PC-3 (cell line): ENCODE measurements around the gene TUT1.

ENCODE experiments used
- EZH2 ChIP-seq: fragments of 300-600 bp; sonication (generic); IDR thresholded peaks from one replicate; pipeline ENCODE4 v1.6.1; 2017; ENCODE audit warnings: antibody characterized with exemption, mild to moderate bottlenecking, low read length; ENCODE audit not compliant: unreplicated experiment
- TF ChIP-seq, protein P1 (sequence below): fragments of 300-600 bp; sonication (generic); conservative IDR thresholded peaks from 2 replicates; pipeline ENCODE4 v1.5.1; 2017; ENCODE audit warnings: antibody characterized with exemption, low read depth, mild to moderate bottlenecking, low read length

GRCh38 chr11:62605902-62606301 lies 14.6 kb upstream of the TUT1 start:
- TF ChIP-seq, protein P1, sequence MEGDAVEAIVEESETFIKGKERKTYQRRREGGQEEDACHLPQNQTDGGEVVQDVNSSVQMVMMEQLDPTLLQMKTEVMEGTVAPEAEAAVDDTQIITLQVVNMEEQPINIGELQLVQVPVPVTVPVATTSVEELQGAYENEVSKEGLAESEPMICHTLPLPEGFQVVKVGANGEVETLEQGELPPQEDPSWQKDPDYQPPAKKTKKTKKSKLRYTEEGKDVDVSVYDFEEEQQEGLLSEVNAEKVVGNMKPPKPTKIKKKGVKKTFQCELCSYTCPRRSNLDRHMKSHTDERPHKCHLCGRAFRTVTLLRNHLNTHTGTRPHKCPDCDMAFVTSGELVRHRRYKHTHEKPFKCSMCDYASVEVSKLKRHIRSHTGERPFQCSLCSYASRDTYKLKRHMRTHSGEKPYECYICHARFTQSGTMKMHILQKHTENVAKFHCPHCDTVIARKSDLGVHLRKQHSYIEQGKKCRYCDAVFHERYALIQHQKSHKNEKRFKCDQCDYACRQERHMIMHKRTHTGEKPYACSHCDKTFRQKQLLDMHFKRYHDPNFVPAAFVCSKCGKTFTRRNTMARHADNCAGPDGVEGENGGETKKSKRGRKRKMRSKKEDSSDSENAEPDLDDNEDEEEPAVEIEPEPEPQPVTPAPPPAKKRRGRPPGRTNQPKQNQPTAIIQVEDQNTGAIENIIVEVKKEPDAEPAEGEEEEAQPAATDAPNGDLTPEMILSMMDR, result no peak
- TF ChIP-seq EZH2, result no peak
